Activated CD8-positive, alpha-beta memory T cell treated with anti-CD3 and anti-CD28 coated beads for 1 hour (primary cell): ENCODE data around the gene GLYR1.

Experiments used
- DNase-seq, 2 donors: peaks; one replicate each; pipeline ENCODE4 v3.0.0-alpha.2; 2020; ENCODE audit warnings: low read depth in 1 of 2; ENCODE audit errors: extremely low read depth in 1 of 2

Gene GLYR1

DNA sequence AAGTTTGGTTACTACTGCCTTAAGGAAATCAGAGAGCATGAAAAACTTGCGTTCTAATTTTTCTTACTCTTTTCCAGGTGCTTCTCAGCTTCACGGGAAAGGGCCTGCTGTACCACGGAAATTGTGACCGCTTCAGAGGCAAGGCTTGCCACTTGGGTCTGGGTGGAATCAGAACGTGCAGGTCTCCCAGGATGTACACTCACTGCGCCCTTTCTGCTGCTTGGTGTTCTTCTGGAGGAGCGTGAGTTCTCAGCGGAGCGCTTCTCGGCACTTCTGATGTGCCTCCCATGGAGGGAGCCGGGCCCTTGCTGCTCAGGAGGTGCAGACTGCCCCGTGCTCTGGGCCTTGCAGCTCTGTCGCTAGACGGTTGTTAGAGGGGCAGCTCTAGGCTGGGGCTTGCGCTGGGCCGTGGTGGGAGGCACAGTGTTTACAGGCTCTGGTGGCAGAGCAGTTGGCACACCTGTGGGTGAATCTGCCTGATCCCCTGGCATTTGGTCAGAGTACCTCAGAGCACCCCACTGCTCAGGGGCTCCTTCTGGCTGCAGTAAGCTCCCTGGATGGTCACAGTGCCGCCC lies 33.0 kb upstream of the GLYR1 start:
- no peak for DNase-seq

DNA sequence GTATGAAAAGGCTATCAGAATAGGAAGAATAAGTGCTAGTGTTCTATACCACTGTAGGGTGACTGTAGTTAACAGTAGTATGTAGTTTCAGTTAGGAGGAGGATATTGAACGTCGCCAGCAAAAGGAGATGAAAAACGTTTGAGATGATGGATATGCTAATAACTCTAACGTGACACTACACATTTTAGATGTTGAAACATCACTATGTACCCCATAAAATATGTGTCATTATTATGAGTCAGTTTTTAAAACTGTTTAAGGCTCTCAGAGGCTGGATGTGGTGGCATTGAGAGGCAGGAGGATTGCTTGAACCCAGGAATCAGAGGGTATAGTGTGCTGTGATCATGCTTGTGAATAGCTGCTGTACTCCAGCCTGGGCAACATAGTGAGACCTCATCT lies 32.0 kb upstream of the GLYR1 start:
- no peak for DNase-seq

DNA sequence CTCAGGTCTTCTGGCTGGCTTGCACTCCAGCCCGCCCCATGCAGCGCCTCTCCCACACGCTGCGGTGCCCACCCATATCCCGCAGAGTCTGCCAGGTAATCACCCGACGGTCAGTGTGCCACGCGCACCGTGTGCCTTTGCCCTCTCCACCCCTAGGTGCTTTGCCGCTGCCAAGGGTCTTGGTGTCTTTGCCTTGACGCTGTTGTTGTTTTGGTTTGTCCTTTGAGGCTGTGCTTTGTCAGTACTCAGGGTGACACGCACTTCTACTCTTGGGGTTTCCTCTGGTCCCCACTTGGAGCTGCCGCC lies 30.2 kb upstream of the GLYR1 start:
- DNase-seq, result no peak

DNA sequence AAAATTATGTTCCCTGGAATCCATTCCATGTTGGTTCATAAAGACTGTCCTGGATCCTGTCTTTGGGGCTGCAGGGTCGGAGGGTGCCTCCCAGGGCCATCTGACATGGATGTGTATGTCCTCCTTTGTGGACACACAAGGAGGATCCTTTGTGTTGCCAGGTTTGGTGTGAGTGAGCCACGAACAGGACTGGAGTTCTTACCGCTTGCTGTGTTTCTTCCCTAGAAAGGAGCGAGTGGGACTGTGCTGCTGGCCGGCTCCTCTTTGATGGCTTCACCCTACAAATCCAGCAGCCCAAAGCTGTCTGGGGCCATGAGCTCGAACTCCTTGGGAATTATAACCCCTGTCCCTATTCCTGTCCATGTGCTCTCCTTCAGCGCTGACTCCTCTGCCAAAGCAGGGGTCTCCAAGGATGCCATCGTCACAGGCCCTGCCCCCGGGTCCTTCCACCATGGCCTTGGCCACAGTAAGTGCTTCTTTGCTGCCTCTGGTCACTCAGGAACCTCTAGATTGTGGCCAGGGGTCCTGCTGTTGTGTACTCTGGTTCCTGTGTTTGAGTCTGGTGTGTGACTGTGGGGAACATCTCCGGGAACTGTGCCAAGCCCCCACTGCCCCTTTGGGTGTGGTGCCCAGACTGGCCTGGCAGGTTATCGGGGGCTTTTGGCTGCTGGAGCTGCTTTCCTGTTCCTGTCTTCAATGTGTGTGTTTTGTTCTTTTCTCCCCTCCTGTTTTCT lies 29.7 kb upstream of the GLYR1 start:
- no peak for DNase-seq

DNA sequence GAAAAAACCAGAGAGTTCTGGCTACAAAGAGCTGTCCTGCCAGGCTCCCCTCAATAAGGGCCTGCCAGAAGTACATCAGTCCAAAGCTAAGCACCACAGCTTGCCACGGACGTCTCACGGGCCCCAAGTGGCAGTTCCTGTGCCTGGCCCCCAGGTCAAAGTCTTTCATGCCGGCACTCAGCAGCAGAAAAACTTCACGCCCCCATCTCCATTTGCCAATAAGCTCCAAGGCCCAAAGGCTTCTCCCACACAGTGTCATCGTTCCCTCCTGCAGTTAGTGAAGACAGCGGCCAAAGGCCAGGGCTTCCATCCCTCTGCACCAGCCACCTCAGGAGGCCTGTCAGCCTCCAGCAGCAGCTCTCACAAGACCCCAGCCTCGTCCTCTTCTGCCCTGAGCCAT lies 27.6 kb upstream of the GLYR1 start:
- DNase-seq, result no peak

DNA sequence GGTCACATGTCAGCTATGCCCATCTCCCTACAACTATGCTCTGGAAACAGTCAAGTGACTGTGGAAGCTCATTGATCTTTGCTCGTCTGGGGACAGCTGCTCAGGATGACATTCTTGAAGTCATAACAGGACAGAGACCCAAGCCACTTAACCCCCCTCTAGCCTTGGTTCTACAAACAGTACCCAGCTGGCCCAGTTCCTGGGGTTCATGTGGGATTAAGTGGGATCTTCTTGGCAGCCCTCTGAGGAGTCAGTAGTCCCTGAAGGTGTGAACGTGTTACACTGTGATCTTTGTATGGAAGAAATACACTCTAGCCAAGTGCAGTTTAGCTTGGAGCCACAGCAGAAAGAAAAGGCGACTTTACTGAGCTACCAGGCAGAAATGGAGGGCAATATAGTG lies 26.0 kb upstream of the GLYR1 start:
- no peak for DNase-seq

DNA sequence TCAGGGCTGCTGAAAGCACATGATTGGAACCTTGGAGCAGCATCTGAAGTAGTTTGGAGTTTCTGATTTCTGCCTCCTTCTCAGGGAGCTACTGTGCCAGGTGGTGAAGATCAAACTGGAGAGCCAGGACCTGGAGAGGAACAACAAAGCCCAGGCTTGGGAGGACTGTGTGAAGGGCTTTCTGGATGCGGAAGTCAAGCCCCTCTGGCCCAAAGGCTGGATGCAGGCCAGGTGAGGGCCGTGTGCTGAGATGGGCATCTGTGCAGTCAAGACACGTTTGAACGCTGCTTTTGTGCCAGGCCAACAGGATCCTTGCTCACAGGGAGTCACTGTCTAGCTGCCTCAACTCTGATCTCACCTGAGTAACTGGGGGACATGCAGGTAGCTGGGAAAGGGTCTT lies 24.0 kb upstream of the GLYR1 start:
- no peak for DNase-seq

DNA sequence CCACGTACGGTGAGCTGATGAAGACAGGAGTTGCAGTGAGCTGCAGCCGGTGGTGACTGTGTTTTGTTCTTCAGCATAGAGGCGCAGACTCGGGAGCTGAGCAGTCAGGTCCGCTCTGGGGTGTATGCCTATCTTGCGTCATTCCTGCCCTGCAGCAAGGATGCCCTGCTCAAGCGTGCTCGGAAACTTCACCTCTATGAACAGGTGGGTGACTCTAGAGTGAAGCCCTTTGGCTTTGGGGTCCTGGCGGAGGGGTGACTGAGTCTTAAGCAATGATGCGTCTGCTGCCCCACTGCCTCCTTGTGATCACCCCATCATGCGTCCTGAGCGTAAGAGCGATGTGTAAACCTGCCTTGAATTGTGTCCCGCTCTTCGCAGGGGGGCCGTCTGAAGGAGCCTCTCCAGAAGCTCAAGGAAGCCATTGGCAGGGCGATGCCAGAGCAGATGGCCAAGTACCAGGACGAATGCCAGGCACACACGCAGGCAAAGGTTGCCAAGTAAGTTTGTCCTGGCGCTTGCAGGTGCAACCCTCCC lies 23.1 kb upstream of the GLYR1 start:
- no peak for DNase-seq

DNA sequence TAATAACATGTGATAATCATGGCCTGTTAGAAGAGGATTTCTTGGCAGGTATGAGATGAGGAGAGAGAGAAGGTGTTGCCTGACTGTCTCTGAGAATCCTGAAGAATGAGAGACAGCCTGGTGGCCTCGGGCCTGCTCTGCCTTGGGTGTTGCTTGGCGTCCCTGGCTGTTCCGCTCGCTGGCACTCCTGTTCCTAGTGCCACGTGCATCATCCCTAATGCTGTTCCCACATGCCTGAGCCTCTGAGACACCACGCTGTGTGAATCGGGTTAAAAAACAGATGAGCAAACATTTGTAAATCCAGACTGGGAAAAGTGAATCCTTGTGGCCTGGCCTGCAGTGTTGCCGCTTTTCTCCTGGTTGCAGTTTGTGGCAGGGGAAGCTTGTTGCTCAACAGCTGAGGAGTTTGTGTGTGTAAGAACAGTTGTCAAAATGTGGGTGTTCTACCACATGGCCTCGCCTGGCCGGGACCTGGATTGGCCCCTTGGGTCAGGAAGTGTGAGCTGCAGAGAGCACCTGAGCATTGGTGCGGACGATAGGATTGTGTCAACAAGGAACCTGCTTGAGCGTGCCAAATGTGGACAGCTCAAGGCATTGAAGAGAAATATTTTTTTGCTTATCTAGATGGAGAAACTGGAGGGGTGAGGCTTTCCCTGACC lies 22.2 kb upstream of the GLYR1 start:
- DNase-seq, result no peak

DNA sequence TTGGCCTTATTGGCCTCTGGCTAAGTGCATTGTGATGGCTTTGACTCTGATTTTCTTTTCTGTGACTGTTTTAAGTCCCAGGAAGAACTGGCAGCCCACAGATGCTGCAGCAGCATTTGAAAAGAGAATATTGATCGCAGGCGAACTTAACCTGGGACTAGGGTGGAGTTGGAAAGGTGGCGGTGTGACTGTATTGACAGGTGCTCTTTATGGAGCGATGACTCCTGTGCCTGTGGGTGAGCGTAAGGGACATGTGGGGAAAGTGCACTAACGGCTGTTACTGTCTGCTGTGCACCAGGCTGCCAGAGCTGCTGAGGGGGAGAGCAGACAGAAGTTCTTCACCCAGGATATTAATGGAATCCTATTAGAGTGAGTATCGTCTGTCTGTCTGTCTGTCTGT lies 21.4 kb upstream of the GLYR1 start:
- no peak for DNase-seq

DNA sequence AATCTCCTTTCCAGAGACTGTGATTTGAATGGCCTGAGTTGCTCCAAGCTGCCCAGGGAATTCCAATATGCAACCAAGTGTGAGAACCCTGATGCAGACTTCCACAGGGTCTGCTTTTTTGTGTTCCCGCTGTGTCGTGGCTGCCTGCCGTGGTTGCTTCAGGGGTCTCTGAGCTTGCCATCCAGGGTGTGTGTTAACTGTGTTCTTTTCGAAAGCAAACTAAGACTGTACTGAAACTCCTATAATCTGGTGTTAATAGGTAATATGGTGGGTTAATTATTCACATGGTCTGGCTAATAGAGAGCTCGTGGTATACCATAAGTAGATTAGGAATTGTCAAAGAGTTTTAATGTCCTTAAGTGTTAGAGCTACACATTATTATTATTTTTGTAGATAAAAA lies 20.9 kb upstream of the GLYR1 start:
- no peak for DNase-seq

DNA sequence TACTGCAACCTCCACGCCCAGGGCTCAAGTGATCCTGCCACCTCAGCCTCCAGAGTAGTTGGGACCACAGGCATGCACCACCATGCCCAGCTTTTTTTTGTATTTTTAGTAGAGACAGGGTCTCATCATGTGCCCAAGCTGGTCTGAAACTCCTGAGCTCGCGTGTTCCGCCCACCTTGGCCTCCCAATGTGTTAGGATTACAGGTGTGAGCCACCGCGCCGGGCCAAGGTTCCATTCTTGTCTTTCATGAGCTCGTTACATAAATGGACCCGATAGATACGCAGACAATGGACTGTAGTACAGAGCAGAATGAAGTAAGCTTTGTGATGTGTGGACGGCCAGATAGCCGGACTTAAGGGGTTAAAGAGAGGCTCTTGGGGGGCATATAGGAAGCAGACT lies 19.5 kb upstream of the GLYR1 start:
- DNase-seq, result no peak

DNA sequence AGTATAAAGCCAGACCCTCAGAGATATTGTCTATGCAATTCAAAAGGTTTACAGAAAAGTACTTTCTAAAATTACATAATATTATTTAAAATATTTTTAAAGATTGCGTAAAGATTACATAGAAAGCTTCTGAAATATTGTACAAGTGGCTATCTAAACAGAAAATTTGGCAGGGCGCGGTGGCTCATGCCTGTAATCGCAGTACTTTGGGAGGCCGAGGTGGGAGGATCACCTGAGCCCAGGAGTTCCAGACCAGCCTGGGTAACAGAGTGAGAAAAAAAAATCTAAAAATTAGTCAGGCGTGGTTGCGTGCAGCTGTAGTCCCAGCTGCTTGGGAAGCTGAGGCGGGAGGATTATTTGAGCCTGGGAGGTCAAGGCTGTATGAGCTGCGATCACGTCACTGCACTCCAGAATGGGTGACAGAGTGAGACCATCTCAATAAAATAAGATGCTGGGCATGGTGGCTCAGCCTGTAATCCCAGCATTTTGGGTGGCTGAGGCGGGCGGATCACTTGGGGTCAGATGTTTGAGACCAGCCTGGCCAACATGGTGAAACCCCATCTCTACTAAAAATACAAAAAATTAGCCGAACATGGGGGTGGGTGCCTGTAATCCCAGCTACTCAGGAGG lies 18.3 kb upstream of the GLYR1 start:
- DNase-seq, result no peak

DNA sequence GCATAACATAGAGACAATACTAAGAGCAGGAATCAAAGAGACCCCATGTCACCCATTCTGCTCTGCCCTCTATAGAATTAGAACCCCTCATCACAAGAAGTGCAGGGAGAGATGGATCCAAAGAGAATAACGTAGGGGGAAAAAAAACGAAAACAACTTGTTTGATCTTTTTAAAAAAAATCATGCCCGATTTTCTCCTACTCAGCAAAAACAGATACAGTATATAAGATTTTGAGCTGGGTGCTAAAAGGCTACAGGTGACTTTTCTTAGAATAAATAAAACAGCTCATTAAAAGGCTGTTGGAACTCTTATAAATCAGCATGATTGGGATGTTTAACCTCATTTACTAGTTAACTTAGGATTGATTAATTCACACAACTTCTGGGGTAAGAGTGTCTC lies 17.6 kb upstream of the GLYR1 start:
- no peak for DNase-seq

DNA sequence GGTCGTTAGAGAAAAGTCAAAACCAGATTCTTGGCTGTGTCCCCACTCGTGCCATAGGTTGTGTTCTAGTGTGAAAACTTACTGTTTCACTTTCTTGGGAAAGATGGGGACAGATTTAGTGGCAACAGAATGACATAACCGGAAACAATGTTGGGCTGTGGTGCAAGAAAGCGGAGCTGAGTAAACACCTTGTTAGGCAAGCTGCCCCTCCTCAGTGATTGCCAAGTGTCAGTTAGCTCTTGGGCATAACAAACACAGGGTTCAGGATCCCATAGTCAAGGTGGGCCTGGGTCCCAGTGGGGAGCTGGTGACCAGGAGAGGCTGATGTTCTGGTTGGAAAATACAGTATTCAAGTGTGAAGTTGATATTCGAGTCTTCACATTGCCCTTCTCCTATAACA lies 15.6 kb upstream of the GLYR1 start:
- DNase-seq, result no peak

DNA sequence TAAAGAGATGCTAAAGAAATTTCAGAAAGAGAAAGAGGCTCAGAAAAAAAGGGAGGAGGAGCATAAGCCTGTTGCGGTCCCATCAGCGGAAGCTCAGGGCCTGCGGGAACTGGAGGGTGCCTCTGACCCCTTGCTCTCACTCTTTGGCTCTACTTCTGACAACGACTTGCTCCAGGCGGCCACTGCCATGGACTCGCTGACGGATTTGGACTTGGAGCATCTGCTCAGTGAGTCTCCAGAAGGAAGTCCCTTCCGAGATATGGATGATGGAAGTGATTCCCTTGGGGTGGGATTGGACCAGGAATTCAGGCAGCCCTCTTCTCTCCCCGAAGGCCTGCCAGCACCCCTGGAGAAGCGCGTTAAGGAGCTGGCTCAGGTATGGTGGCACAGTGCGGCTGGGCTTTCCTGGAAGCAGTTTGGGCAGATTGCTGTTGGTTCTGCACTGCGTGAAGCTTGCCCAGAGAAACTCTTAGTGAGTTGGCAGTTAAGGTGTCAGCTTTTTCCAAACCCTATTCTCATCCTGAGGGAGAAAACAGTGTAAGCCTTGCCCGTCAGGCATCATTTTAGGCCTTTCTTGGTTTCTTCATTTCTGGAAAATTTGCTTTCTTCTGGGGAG lies 13.7 kb upstream of the GLYR1 start:
- no peak for DNase-seq

DNA sequence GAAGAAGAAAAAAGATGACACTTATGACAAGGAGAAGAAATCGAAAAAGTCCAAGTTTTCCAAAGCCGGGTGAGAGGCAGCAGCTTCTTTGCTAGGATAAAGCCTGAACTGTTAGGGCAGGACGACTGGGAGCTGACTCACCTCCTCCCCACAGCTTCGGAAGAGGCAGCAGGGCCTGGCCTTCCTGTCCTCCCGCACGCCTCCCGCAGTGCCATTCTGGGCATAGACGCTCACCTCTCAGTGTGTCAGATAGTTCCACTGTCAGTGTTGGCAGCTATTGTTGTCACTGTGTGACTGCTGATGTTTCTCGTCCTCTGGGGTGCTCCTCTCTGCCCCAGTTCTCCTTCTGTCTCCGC lies 12.8 kb upstream of the GLYR1 start:
- no peak for DNase-seq

DNA sequence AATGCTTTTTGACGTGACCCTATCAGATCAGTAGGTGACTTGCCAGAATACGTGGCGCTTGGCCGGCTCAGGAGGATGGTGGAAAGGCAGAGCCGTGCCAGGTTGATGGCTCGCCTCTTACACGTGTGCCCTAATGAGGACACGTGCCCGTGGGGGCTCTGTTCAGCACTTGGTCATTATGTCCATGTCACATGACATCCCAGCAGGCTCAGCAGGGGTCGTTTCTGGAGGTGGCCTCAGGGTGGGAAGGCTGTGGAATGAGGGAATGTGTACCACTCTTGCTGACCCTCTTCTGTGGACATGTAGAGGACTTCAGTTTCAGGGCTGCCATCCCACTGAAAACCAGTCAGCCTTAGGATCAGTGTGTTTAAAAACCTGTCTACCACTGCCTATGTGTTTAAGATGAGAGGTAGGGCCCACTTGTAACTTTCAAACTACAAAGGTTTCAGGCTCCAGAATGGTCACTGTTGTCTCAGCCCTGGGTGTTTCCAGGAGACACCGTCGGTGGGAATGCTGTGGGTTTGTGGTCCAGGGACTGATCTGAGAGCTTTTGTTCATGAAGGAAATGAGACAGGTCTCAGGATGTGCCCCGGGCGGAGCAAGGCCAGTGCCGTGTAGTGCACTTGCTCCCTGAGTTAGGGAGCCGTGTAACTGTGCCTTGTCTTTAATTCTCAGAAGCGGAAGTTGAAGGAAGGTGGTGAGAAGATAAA lies 12.3 kb upstream of the GLYR1 start:
- no peak for DNase-seq

DNA sequence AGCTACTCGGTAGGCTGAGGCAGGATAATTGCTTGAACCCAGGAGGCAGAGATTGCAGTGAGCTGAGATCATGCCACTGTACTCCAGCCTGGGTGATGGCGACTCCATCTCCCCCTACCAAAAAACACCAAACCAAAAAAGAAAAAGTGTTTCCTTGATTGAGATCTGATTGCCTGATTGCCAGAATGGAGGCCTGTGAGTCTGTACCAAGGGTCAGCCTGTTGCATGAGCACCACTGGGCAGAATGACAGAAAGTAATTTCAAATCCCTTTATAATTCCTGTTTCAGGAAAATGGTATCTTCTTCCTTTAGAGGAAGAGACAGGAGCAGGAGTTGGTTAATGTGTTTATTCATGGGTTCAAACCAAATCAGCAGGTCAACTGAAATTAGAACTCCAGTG lies 8.7 kb upstream of the GLYR1 start:
- no peak for DNase-seq

DNA sequence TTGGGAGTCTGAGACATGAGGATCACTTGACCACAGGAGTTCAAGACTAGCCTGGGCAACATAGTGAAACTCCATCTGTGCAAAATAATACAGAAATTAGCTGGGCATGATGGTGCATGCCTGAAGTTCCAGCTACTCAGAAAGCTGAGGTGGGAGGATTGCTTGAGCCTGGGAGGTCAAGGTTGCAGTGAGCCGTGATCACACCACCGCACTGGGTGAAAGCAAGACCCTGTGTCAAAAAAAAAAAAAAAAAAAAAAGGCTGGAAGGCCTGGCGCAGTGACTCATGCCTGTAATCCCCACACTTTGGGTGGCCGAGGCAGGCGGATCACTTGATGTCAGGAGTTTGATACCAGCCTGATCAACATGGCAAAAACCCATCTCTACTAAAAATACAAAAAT lies 8.3 kb upstream of the GLYR1 start:
- DNase-seq, result no peak

DNA sequence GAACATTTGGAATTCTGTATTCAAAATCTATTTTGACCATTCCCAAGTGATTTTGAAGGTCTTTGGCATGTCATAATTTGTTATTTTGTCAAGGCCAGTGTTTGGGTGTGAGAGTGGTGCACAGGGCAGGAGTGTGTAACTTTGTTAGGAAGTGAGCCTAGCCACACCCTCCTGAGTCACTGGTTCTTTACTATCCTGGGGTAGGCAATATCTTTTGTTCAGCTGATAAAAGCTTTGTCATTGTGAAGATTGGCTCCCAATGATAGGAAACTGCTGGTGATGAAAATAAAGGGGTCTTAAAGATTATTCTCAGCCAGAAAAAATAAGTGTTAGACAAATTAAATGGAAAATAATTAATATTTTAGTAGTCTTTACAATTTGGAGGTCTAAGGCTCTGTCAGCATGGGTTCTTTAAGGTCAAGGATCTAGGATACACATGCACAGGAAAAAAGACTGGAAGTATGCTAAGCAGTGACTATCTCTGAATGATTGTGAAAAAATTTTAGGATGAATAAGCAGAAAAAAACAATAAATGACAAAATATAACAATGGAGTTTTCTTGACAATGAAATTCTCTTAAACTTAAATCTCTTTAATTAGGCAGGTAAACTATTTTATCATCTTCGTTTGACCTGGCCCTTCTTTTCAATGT lies 5.3 kb upstream of the GLYR1 start:
- DNase-seq, result no peak
